Keratinocyte (primary cell): ENCODE results near the gene TAF11. TPM values are rescaled to one million over a fixed set of nuclear protein-coding genes. Genes with fewer than 3 reads are reported as not detected.

Source experiments
- DNase-seq: peaks from one replicate; pipeline ENCODE4 v3.0.0-alpha.2; 2011; ENCODE audit warnings: low read depth, missing footprints, low spot score
- FAIRE-seq: peaks from 2 replicates; lab custom pipeline; 2011; peaks lifted over from hg19 to GRCh38; lab: Jason Lieb, UNC
- H2AFZ ChIP-seq: 2 replicates; pipeline ENCODE4 v1.6.0; 2012; ENCODE audit warnings: low read length, control low read depth, inconsistent platforms; ENCODE audit not compliant: control insufficient read depth
- H3K27ac ChIP-seq: 2 replicates; pipeline ENCODE4 v1.5.1; 2011; ENCODE audit warnings: low read length; ENCODE audit not compliant: control insufficient read depth, insufficient read depth
- H3K27me3 ChIP-seq: 3 replicates; pipeline ENCODE4 v1.6.0; 2011; ENCODE audit warnings: low read length; ENCODE audit not compliant: control insufficient read depth, insufficient read depth; ENCODE audit errors: extremely low read depth
- H3K36me3 ChIP-seq, 2 experiments: 2 replicates in 1 of 2; 3 replicates in 1 of 2; pipeline ENCODE4 v1.5.1; 2011; ENCODE audit warnings: low read length in 2 of 2, mild to moderate bottlenecking in 1 of 2; ENCODE audit not compliant: control insufficient read depth in 2 of 2, insufficient read depth in 2 of 2; ENCODE audit errors: extremely low read depth in 1 of 2
- H3K4me1 ChIP-seq: 3 replicates; pipeline ENCODE4 v1.5.1; 2011; ENCODE audit warnings: low read length; ENCODE audit not compliant: control insufficient read depth, insufficient read depth; ENCODE audit errors: extremely low read depth
- H3K4me2 ChIP-seq: 3 replicates; pipeline ENCODE4 v1.6.0; 2011; ENCODE audit warnings: low read depth, low read length; ENCODE audit not compliant: control insufficient read depth, insufficient read depth; ENCODE audit errors: extremely low read depth
- H3K4me3 ChIP-seq, 3 experiments: fragments of 200-600 bp in 1 of 3; sonication (generic) in 1 of 3; 2 replicates in 2 of 3; 3 replicates in 1 of 3; pipeline ENCODE4 v1.5.1; 2011 to 2016; ENCODE audit warnings: low read length in 3 of 3, mild to moderate bottlenecking in 3 of 3, control low read depth in 2 of 3, inconsistent platforms in 1 of 3, low read depth in 1 of 3, mixed read lengths in 1 of 3, mixed run types in 1 of 3, moderate library complexity in 1 of 3; ENCODE audit not compliant: control insufficient read depth in 2 of 3, insufficient read depth in 2 of 3; ENCODE audit errors: extremely low read depth in 1 of 3
- H3K79me2 ChIP-seq: 2 replicates; pipeline ENCODE4 v1.6.0; 2012; ENCODE audit warnings: low read length; ENCODE audit not compliant: control insufficient read depth, insufficient read depth
- H3K9ac ChIP-seq: 3 replicates; pipeline ENCODE4 v1.6.0; 2011; ENCODE audit warnings: low read length; ENCODE audit not compliant: control insufficient read depth, insufficient read depth; ENCODE audit errors: extremely low read depth
- H3K9me1 ChIP-seq: 3 replicates; pipeline ENCODE4 v1.6.0; 2011; ENCODE audit warnings: low read length; ENCODE audit not compliant: control insufficient read depth, insufficient read depth; ENCODE audit errors: extremely low read depth
- H3K9me3 ChIP-seq: 2 replicates; pipeline ENCODE4 v1.5.1; 2012; ENCODE audit warnings: low read depth, low read length; ENCODE audit not compliant: control insufficient read depth
- H4K20me1 ChIP-seq: 3 replicates; pipeline ENCODE4 v1.6.0; 2011; ENCODE audit warnings: low read length; ENCODE audit not compliant: control insufficient read depth, insufficient read depth; ENCODE audit errors: extremely low read depth
- EZH2 ChIP-seq: IDR thresholded peaks from one replicate; pipeline ENCODE4 v1.6.1; 2012; ENCODE audit warnings: inconsistent platforms, mild to moderate bottlenecking, low read length, moderate library complexity
- dilution Hi-C: fragments of 300-500 bp; cut with MboI; formaldehyde crosslinking; loops from one replicate; pipeline ENCODE4 v1.7.0; 2020; ENCODE audit warnings: low sequenced_read_pairs; ENCODE audit not compliant: extremely low pct_ligation_motif_present
- polyA plus RNA-seq, 5 experiments: library from polyadenylated mRNA; depleted of rRNA in 3 of 5; stranded (reverse) in 3 of 5; stranded (forward) in 1 of 5; unstranded in 1 of 5; fragments of >200 nt; gene quantifications; 1 replicate in 1 of 5; 2 replicates in 3 of 5; 3 replicates in 1 of 5; pipeline versions ENCODE4 v1.2.1 to v1.2.3, GENCODE V29; 2011 to 2012; ENCODE audit warnings: missing spikeins in 2 of 5, low read depth in 1 of 5, low replicate concordance in 1 of 5
- TF ChIP-seq, protein P1 (sequence below), 3 experiments: IDR thresholded peaks in 1 of 3; conservative IDR thresholded peaks in 1 of 3; optimal IDR thresholded peaks in 1 of 3; 2 replicates in 2 of 3; 3 replicates in 1 of 3; pipeline versions ENCODE3 to v1.5.1; 2011; ENCODE audit warnings: low read length in 3 of 3, mild to moderate bottlenecking in 3 of 3, moderate library complexity in 2 of 3, control low read depth in 1 of 3, inconsistent platforms in 1 of 3; ENCODE audit not compliant: insufficient read depth in 2 of 3; ENCODE audit errors: extremely low read depth in 1 of 3

TAF11 gene
- polyA plus RNA-seq, 1 donor (not counting 4 experiments of a cell fraction or from before 2014, with no cell fraction given), result 31.5 TPM

DNA sequence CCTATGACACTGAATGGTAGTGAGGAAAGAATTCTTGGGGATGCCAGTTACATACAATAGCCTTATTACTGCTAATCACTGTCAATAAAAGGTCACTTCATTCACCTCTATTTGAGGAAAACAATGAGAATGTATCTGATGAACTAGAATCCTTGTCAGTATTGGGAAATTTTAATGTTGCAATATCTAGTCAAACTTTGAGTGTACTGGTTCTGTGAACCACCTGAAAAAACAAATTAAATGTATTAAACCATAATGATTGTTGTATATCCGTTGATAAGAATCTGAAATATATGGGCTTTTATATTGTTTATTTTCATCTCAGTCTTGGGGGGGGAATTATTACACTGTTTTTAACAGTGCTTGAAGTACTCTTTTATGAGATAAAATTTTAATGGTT, 10.6 kb downstream of the TAF11 start:
- H4K20me1 ChIP-seq, result no peaks in the 10 kb centered on the region
- H3K27ac ChIP-seq, result no peak overlapping the region
- DNase-seq (no peak), FAIRE-seq (no peak)
- no peak overlapping the region for H3K4me3 ChIP-seq
- H3K9me1 ChIP-seq, result no peaks in the 10 kb centered on the region
- H3K79me2 ChIP-seq, result no peaks in the 10 kb centered on the region
- no peak overlapping the region for H2AFZ ChIP-seq
- H3K9me3 ChIP-seq, result no peaks in the 10 kb centered on the region
- peaks cover 8 to 20% of the 10 kb centered on the region in 2 experiments for H3K36me3 ChIP-seq
- dilution Hi-C loops, result loop anchor here (10.0 kb wide), 1 partner anchor 102 kb away; no protein-coding TSS in a partner anchor
- TF ChIP-seq, protein P1, sequence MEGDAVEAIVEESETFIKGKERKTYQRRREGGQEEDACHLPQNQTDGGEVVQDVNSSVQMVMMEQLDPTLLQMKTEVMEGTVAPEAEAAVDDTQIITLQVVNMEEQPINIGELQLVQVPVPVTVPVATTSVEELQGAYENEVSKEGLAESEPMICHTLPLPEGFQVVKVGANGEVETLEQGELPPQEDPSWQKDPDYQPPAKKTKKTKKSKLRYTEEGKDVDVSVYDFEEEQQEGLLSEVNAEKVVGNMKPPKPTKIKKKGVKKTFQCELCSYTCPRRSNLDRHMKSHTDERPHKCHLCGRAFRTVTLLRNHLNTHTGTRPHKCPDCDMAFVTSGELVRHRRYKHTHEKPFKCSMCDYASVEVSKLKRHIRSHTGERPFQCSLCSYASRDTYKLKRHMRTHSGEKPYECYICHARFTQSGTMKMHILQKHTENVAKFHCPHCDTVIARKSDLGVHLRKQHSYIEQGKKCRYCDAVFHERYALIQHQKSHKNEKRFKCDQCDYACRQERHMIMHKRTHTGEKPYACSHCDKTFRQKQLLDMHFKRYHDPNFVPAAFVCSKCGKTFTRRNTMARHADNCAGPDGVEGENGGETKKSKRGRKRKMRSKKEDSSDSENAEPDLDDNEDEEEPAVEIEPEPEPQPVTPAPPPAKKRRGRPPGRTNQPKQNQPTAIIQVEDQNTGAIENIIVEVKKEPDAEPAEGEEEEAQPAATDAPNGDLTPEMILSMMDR (optimal IDR thresholded peaks at IDR 0.05 in 1 of 3, IDR thresholded peaks at IDR 0.05 in 1 of 3, conservative IDR thresholded peaks at IDR 0.05 in 1 of 3; ENCODE audit: extremely low read depth in 1 of 3, insufficient read depth in 2 of 3, low read length in 3 of 3), result no peak
- no peak for TF ChIP-seq EZH2
- no peak overlapping the region for H3K4me2 ChIP-seq
- no peaks in the 10 kb centered on the region for H3K4me1 ChIP-seq
- H3K27me3 ChIP-seq, result no peaks in the 10 kb centered on the region
- H3K9ac ChIP-seq, result no peak overlapping the region

DNA sequence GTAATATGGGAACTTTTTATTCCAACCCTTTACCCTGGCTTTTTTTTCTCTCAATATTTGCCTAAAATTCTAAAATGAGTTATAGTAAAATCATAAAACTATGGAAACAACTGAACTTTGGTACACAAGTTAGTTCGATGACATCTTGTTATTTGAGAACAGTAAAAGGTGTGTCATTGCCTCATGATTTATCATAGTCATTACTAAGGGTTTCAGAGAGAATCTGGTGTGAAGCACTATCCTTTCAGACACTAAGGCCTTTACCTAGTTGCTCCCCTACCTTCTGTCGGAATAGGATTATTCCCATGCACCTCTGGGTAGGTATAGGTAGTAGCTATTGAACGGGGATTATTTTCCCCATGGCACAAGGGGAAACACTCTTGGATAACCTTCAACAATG, 11.4 kb downstream of the TAF11 start:
- Histone ChIP-seq H2AFZ (no peak overlapping the region), H4K20me1 (no peaks in the 10 kb centered on the region), H3K9me3 (no peaks in the 10 kb centered on the region), H3K4me1 (no peaks in the 10 kb centered on the region), H3K4me2 (no peak overlapping the region), H3K36me3 (peaks cover 9 to 21% of the 10 kb centered on the region in 2 experiments), H3K9me1 (no peaks in the 10 kb centered on the region), H3K27ac (no peak overlapping the region), H3K9ac (no peak overlapping the region), H3K4me3 (no peak overlapping the region), H3K79me2 (no peaks in the 10 kb centered on the region), H3K27me3 (no peaks in the 10 kb centered on the region)
- DNase-seq (no peak), FAIRE-seq (no peak)
- dilution Hi-C loops, result loop anchor here (10.0 kb wide), 1 partner anchor 102 kb away; no protein-coding TSS in a partner anchor
- no peak for TF ChIP-seq EZH2
- TF ChIP-seq, protein P1 (optimal IDR thresholded peaks at IDR 0.05 in 1 of 3, IDR thresholded peaks at IDR 0.05 in 1 of 3, conservative IDR thresholded peaks at IDR 0.05 in 1 of 3; ENCODE audit: extremely low read depth in 1 of 3, insufficient read depth in 2 of 3, low read length in 3 of 3), result no peak
